H1 (cell line): ENCODE results near the gene TMUB2. TPM values are rescaled to one million over a fixed set of nuclear protein-coding genes. Genes with fewer than 3 reads are reported as not detected.

Experiments
- CTCF ChIA-PET: fragments of 300-600 bp; sonication (Branson Sonifier 250); formaldehyde crosslinking; loops from one replicate; lab custom pipeline; 2021; ENCODE audit not compliant: partially characterized antibody; lab: Charles Lee
- POLR2A ChIA-PET: fragments of 300-600 bp; sonication (Branson Sonifier 250); formaldehyde crosslinking; loops from one replicate; lab custom pipeline; 2021; ENCODE audit warnings: inconsistent platforms; ENCODE audit not compliant: partially characterized antibody; lab: Charles Lee
- DNase-seq, 2 experiments: peaks; one replicate each; pipeline versions ENCODE4 v3.0.0 to v3.0.0-alpha.2; 2010 to 2022; ENCODE audit warnings: low spot score in 2 of 2, low read depth in 1 of 2, mixed read lengths in 1 of 2
- FAIRE-seq: peaks from 2 replicates; lab custom pipeline; 2011; peaks lifted over from hg19 to GRCh38; lab: Jason Lieb, UNC
- H2AFZ ChIP-seq: 2 replicates; pipeline ENCODE4 v1.8.1; 2012; ENCODE audit warnings: low read length, inconsistent platforms
- H2AK5ac ChIP-seq: 2 replicates; pipeline ENCODE4 v1.6.1; 2013; ENCODE audit warnings: low read depth, low read length
- H2BK120ac ChIP-seq: replicated peaks from 2 replicates; pipeline ENCODE3; 2013; ENCODE audit warnings: low read depth, low read length, inconsistent platforms
- H2BK12ac ChIP-seq: 2 replicates; pipeline ENCODE4 v1.6.1; 2013; ENCODE audit warnings: low read depth, low read length
- H2BK15ac ChIP-seq: 2 replicates; pipeline ENCODE4 v1.6.1; 2013; ENCODE audit warnings: low read length
- H2BK20ac ChIP-seq: 2 replicates; pipeline ENCODE4 v1.6.1; 2013; ENCODE audit warnings: low read length
- H2BK5ac ChIP-seq: 2 replicates; pipeline ENCODE4 v1.6.1; 2013; ENCODE audit warnings: low read depth, low read length
- H3K14ac ChIP-seq: 2 replicates; pipeline ENCODE4 v1.6.1; 2013; ENCODE audit warnings: inconsistent platforms; ENCODE audit not compliant: insufficient read length
- H3K18ac ChIP-seq: 2 replicates; pipeline ENCODE4 v1.6.1; 2013; ENCODE audit warnings: low read length; ENCODE audit errors: extremely low read depth
- H3K23ac ChIP-seq: 2 replicates; pipeline ENCODE4 v1.6.1; 2013; ENCODE audit warnings: inconsistent platforms; ENCODE audit not compliant: insufficient read length
- H3K23me2 ChIP-seq: 2 replicates; pipeline ENCODE4 v1.6.1; 2013; ENCODE audit warnings: low read depth, low read length
- H3K27ac ChIP-seq: 2 replicates; pipeline ENCODE4 v1.6.1; 2011; ENCODE audit warnings: low read depth, low read length, inconsistent platforms
- H3K27me3 ChIP-seq, 4 experiments: replicated peaks in 1 of 4; 1 replicate in 1 of 4; 2 replicates in 3 of 4; pipeline versions ENCODE4 v1.6.1 to v1.8.1; 2011 to 2013; ENCODE audit warnings: low read length in 3 of 4, mild to moderate bottlenecking in 3 of 4, inconsistent platforms in 2 of 4, mixed read lengths in 2 of 4, moderate library complexity in 1 of 4; ENCODE audit not compliant: control insufficient read depth in 3 of 4, insufficient read depth in 3 of 4; ENCODE audit errors: extremely low read depth in 1 of 4
- H3K36me3 ChIP-seq, 4 experiments: 2 replicates each; pipeline versions ENCODE4 v1.6.1 to v1.8.1; 2011 to 2013; ENCODE audit warnings: mild to moderate bottlenecking in 4 of 4, low read length in 3 of 4, moderate library complexity in 2 of 4, control low read depth in 1 of 4, inconsistent platforms in 1 of 4; ENCODE audit not compliant: insufficient read depth in 4 of 4, control insufficient read depth in 2 of 4
- H3K4ac ChIP-seq: replicated peaks from 2 replicates; pipeline ENCODE3; 2013; ENCODE audit warnings: low read length, low read depth, mixed read lengths, inconsistent platforms; ENCODE audit not compliant: insufficient read length
- H3K4me1 ChIP-seq, 4 experiments: replicated peaks in 1 of 4; 1 replicate in 1 of 4; 2 replicates in 3 of 4; pipeline versions ENCODE4 v1.6.1 to v1.8.1; 2011 to 2013; ENCODE audit warnings: low read length in 3 of 4, inconsistent platforms in 2 of 4, mixed read lengths in 1 of 4; ENCODE audit not compliant: insufficient read depth in 4 of 4, control insufficient read depth in 3 of 4
- H3K4me2 ChIP-seq, 2 experiments: 2 replicates each; pipeline versions ENCODE4 v1.6.1 to v1.8.1; 2011 to 2013; ENCODE audit warnings: low read depth in 2 of 2, low read length in 2 of 2, control low read depth in 1 of 2, inconsistent platforms in 1 of 2, mild to moderate bottlenecking in 1 of 2; ENCODE audit not compliant: insufficient read depth in 1 of 2
- H3K4me3 ChIP-seq, 4 experiments: fragments of 200-600, 300-600 bp in 1 of 4; sonication (generic), shearing (Covaris generic), sonication (Bioruptor Twin) in 1 of 4; 2 replicates each; pipeline versions ENCODE4 v1.5.1 to v1.8.1; 2011 to 2016; ENCODE audit warnings: low read length in 4 of 4, low read depth in 3 of 4, control low read depth in 2 of 4, inconsistent platforms in 2 of 4, mild to moderate bottlenecking in 2 of 4, mixed read lengths in 1 of 4, moderate library complexity in 1 of 4; ENCODE audit not compliant: insufficient read depth in 2 of 4; ENCODE audit errors: extremely low read depth in 1 of 4
- H3K56ac ChIP-seq: replicated peaks from 2 replicates; pipeline ENCODE3; 2013; ENCODE audit warnings: low read depth, mild to moderate bottlenecking, mixed read lengths, low read length, inconsistent platforms; ENCODE audit not compliant: insufficient read length
- H3K79me1 ChIP-seq: 2 replicates; pipeline ENCODE4 v1.6.1; 2013; ENCODE audit warnings: low read depth, low read length, control low read depth
- H3K79me2 ChIP-seq, 2 experiments: 2 replicates each; pipeline versions ENCODE4 v1.6.1 to v1.8.1; 2012 to 2013; ENCODE audit warnings: low read length in 2 of 2, mild to moderate bottlenecking in 2 of 2, inconsistent platforms in 1 of 2; ENCODE audit not compliant: insufficient read depth in 2 of 2, control insufficient read depth in 1 of 2
- H3K9ac ChIP-seq, 4 experiments: replicated peaks in 1 of 4; 1 replicate in 1 of 4; 2 replicates in 3 of 4; pipeline versions ENCODE4 v1.6.1 to v1.8.1; 2011 to 2013; ENCODE audit warnings: low read depth in 3 of 4, low read length in 3 of 4, control low read depth in 2 of 4, mild to moderate bottlenecking in 2 of 4, moderate library complexity in 2 of 4, inconsistent platforms in 1 of 4; ENCODE audit errors: extremely low read depth in 1 of 4
- H3K9me3 ChIP-seq, 2 experiments: 2 replicates each; pipeline versions ENCODE4 v1.6.1 to v1.8.1; 2012 to 2013; ENCODE audit warnings: mild to moderate bottlenecking in 2 of 2, moderate library complexity in 2 of 2, control low read depth in 1 of 2, inconsistent platforms in 1 of 2, low read depth in 1 of 2, low read length in 1 of 2, mixed read lengths in 1 of 2; ENCODE audit not compliant: insufficient read depth in 2 of 2
- H4K20me1 ChIP-seq, 2 experiments: replicated peaks in 1 of 2; 2 replicates each; pipeline versions ENCODE3 to v1.8.1; 2011 to 2013; ENCODE audit warnings: inconsistent platforms in 2 of 2, low read length in 2 of 2, mild to moderate bottlenecking in 1 of 2; ENCODE audit not compliant: insufficient read depth in 2 of 2, control insufficient read depth in 1 of 2
- H4K5ac ChIP-seq: 2 replicates; pipeline ENCODE4 v1.6.1; 2013; ENCODE audit warnings: low read length, low read depth, mixed read lengths, inconsistent platforms; ENCODE audit not compliant: insufficient read length
- H4K8ac ChIP-seq: 2 replicates; pipeline ENCODE4 v1.8.0; 2013; ENCODE audit warnings: mild to moderate bottlenecking, moderate library complexity, low read length, inconsistent platforms; ENCODE audit not compliant: insufficient read depth; ENCODE audit errors: extremely low read depth
- H4K91ac ChIP-seq: replicated peaks from 2 replicates; pipeline ENCODE3; 2013; ENCODE audit warnings: low read length, mixed read lengths, inconsistent platforms; ENCODE audit not compliant: insufficient read length
- ZNF274 ChIP-seq: IDR thresholded peaks from 2 replicates; pipeline ENCODE4 v1.7.0; 2012; ENCODE audit warnings: low read length, borderline replicate concordance; ENCODE audit errors: extremely low read depth
- WGBS, 2 experiments: shearing (Covaris generic) in 1 of 2; methylation state at CpG; one replicate each; pipeline versions ENCODE4 v1.1.6 to v1.1.7; 2013 to 2015; ENCODE audit warnings: low lambda C conversion rate in 2 of 2, mixed read lengths in 2 of 2, inconsistent platforms in 1 of 2, low coverage in 1 of 2, missing lambda C conversion rate in 1 of 2; ENCODE audit not compliant: insufficient replicate concordance in 2 of 2, insufficient coverage in 1 of 2, insufficient read length in 1 of 2; ENCODE audit errors: extremely low coverage in 1 of 2, missing lambda C conversion rate in 1 of 2; 5-methylcytosine and 5-hydroxymethylcytosine counted together
- polyA plus RNA-seq, 7 experiments: library from polyadenylated mRNA; depleted of rRNA in 3 of 7; stranded (reverse) in 5 of 7; unstranded in 2 of 7; fragments of >200 nt in 5 of 7; fragments of 200-250 nt in 2 of 7; gene quantifications; 1 replicate in 5 of 7; 2 replicates in 1 of 7; 4 replicates in 1 of 7; pipeline versions ENCODE4 v1.2.1 to v1.2.3, GENCODE V29; 2011 to 2013; ENCODE audit warnings: missing spikeins in 2 of 7, mixed read lengths in 2 of 7
- total RNA-seq: library from RNA; stranded (reverse); fragmentation: NEBNext Ultra II Directional; extraction: Animal tissue kit (Norgen Biotek cat#: 25700); gene quantifications from 2 replicates; pipeline ENCODE4 v1.2.1, GENCODE V29; 2021
- TF ChIP-seq, protein P1 (sequence below): IDR thresholded peaks from 2 replicates; pipeline ENCODE4 v1.6.1; 2012; ENCODE audit warnings: low read length, inconsistent platforms

Gene TMUB2
- total and polyA plus RNA-seq, 2 of the 8 experiments (the other 6 are each of a cell fraction or from before 2014, with no cell fraction given), result 18.5 to 30.5 TPM

- ChIA-PET CTCF (interaction anchor here (0.5 to 1.4 kb wide), 3 partner anchors 69 to 135 kb away, joined by 3 read pairs; no protein-coding TSS in a partner anchor), POLR2A (interaction anchor here (0.8 to 1.4 kb wide), 2 partner anchors 83 to 119 kb away, joined by 3 to 4 read pairs; no protein-coding TSS in a partner anchor)
- peaks cover 0 to 6% of the 10 kb centered on the region in 2 experiments; a peak in 1 of 4 replicates for H3K9me3 ChIP-seq
- no peak for TF ChIP-seq ZNF274
- TF ChIP-seq, protein P1, sequence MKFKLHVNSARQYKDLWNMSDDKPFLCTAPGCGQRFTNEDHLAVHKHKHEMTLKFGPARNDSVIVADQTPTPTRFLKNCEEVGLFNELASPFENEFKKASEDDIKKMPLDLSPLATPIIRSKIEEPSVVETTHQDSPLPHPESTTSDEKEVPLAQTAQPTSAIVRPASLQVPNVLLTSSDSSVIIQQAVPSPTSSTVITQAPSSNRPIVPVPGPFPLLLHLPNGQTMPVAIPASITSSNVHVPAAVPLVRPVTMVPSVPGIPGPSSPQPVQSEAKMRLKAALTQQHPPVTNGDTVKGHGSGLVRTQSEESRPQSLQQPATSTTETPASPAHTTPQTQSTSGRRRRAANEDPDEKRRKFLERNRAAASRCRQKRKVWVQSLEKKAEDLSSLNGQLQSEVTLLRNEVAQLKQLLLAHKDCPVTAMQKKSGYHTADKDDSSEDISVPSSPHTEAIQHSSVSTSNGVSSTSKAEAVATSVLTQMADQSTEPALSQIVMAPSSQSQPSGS, result no peak
Measured at GRCh38 chr17:44241106-44241624, 54.4 kb downstream of the TMUB2 start.

More at GRCh38 chr17:44241106-44241624, 54.4 kb downstream of the TMUB2 start:
- Histone ChIP-seq H3K23ac (no peak overlapping the region), H3K9ac (no peak overlapping the region), H4K5ac (no peak overlapping the region), H2AFZ (no peak overlapping the region), H4K91ac (no peak overlapping the region), H4K20me1 (no peaks in the 10 kb centered on the region), H3K23me2 (no peaks in the 10 kb centered on the region; the same call in 1 of the 2 replicates), H3K4ac (no peak overlapping the region), H3K4me2 (no peak overlapping the region), H2BK120ac (no peak overlapping the region), H2BK15ac (no peak overlapping the region), H2AK5ac (no peak overlapping the region), H2BK20ac (no peak overlapping the region), H4K8ac (no peak overlapping the region), H3K79me2 (no peaks in the 10 kb centered on the region), H3K4me1 (peaks cover 0 to 3% (median 0%) of the 10 kb centered on the region in 4 experiments; a peak in 1 of 7 replicates), H3K27me3 (no peaks in the 10 kb centered on the region), H3K27ac (no peak overlapping the region), H3K14ac (no peak overlapping the region), H2BK5ac (no peak overlapping the region), H3K18ac (no peak overlapping the region), H3K56ac (no peak overlapping the region), H3K4me3 (no peak overlapping the region), H3K36me3 (no peaks in the 10 kb centered on the region), H2BK12ac (no peak overlapping the region), H3K79me1 (no peaks in the 10 kb centered on the region)
- WGBS, 2 experiments, result 88% methylated on average over 6 of the region's 6 CpGs; no CpG with 5 or more reads in 1 of the 2 experiments
- DNase-seq (no peak), FAIRE-seq (no peak)
